Vein endothelial cell (primary cell): Measurements from ENCODE around the gene ASXL3. TPM values are rescaled to one million over a fixed set of nuclear protein-coding genes. Genes with fewer than 3 reads are reported as not detected.

Experiments used
- total RNA-seq: library from RNA; depleted of rRNA; stranded (reverse); fragments of >200 nt; gene quantifications from 2 replicates; pipeline ENCODE4 v1.2.3, GENCODE V29; 2012

The ASXL3 gene
- under 0.01 and 0.57 TPM in 2 replicates for total RNA-seq

DNA sequence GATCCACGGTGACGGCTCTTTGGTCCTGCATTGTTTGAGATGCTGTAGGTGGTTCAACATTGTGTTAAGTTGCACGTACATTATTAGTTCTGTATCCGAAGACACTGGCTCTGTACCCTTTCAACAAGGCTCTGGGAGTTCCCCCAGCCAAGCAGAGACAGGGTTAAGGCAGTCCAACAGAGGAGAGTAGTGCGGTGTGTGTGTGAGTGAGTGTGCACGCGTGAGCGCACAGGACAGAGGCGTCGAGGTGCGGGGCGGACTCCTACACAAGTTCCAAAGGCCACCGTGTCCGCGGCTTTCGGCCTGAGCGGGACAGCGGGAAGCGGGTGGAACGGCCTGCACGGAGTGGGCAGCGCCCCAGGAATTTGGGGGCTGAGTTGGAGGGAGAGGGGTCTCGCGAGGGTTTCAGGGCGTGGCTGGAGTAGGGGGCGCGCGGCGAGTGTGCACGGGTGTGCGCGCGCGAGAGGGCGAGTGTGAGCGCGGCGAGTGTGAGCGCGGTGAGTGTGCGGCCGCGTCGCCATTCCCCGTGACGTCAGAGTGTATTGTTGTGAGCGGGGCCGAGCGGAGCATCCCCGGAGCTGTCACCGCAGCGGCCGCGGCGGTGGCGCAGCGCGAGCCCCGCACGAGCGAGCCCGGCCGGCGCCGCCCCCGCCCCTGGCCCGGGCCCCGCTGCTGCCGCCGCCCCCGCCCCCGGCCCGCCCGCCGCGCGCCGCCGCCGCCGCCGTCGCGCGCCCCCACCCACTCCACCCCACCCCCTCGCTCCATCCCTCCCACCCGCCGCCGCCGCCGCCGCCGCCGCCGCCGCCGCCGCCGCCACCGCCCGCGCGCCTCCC, at the start of gene ASXL3:
Gene ASXL3 (plus strand): TSS at position 535 of the 833 bp plus-strand sequence. CDS start 413 bp downstream, outside the sequence.

Other genes starting within 250 kb of the ASXL3 start
- 0.65 and 1.8 TPM in 2 replicates for gene CCDC178, start 137.5 kb upstream of the ASXL3 start, total RNA-seq